A673 (cell line): Measurements from ENCODE around the gene ME1. TPM values are rescaled to one million over a fixed set of nuclear protein-coding genes. Genes with fewer than 3 reads are reported as not detected.

Source experiments
- BruUV-seq: library from RNA; stranded (reverse); fragments of 400-500 nt; replicated peaks from 2 replicates; lab custom pipeline; 2021; lab: Mats Ljungman, UMichigan
- CTCF ChIA-PET: fragments of 300-600 bp; sonication (Branson Sonifier 250); formaldehyde crosslinking; loops from one replicate; lab custom pipeline; 2022; ENCODE audit warnings: antibody characterized with exemption; lab: Charles Lee
- POLR2A ChIA-PET: fragments of 300-600 bp; sonication (Branson Sonifier 250); formaldehyde crosslinking; loops from one replicate; lab custom pipeline; 2022; ENCODE audit warnings: antibody characterized with exemption; ENCODE audit not compliant: low non-redundant PET; lab: Charles Lee
- DNase-seq: peaks from one replicate; pipeline ENCODE4 v3.0.0-alpha.2; 2015; ENCODE audit warnings: low spot score
- H3K27ac ChIP-seq: fragments of 200-600 bp; sonication (generic); 2 replicates; pipeline ENCODE4 v1.5.1; 2016; ENCODE audit warnings: mixed run types, low read depth, mild to moderate bottlenecking, mixed read lengths, antibody characterized with exemption, low read length; ENCODE audit not compliant: poor library complexity, severe bottlenecking
- H3K27me3 ChIP-seq: fragments of 200-600 bp; sonication (generic); replicated peaks from 2 replicates; pipeline ENCODE4 v1.6.1; 2017; ENCODE audit warnings: mixed run types, low read depth, mild to moderate bottlenecking, mixed read lengths, antibody characterized with exemption, low read length; ENCODE audit not compliant: insufficient read depth, poor library complexity
- H3K36me3 ChIP-seq: fragments of 200-600 bp; sonication (generic); 2 replicates; pipeline ENCODE4 v1.6.1; 2016; ENCODE audit warnings: mixed run types, mild to moderate bottlenecking, mixed read lengths, antibody characterized with exemption, low read length; ENCODE audit not compliant: insufficient read depth, poor library complexity, severe bottlenecking
- H3K4me1 ChIP-seq: fragments of 200-600 bp; sonication (generic); 2 replicates; pipeline ENCODE4 v1.6.1; 2017; ENCODE audit warnings: mixed run types, mild to moderate bottlenecking, mixed read lengths, antibody characterized with exemption, low read length; ENCODE audit not compliant: insufficient read depth, poor library complexity, severe bottlenecking
- H3K4me3 ChIP-seq: fragments of 200-600 bp; sonication (generic); 2 replicates; pipeline ENCODE4 v1.5.1; 2016; ENCODE audit warnings: low read depth, mixed run types, mild to moderate bottlenecking, mixed read lengths, low read length; ENCODE audit not compliant: poor library complexity, severe bottlenecking
- H3K9me3 ChIP-seq: fragments of 200-600 bp; sonication (generic); 2 replicates; pipeline ENCODE4 v1.6.1; 2016; ENCODE audit warnings: mixed run types, low read depth, mild to moderate bottlenecking, mixed read lengths, antibody characterized with exemption, low read length; ENCODE audit not compliant: poor library complexity, severe bottlenecking
- CTCF ChIP-seq: fragments of 300-800, 200-600 bp; sonication (generic); conservative IDR thresholded peaks from 2 replicates; pipeline ENCODE4 v1.5.1; 2017; ENCODE audit warnings: low read depth, mild to moderate bottlenecking, antibody characterized with exemption, low read length, moderate library complexity, mixed read lengths
- EZH2 ChIP-seq: fragments of 200-600 bp; sonication (generic); IDR thresholded peaks from 2 replicates; pipeline ENCODE4 v1.6.1; 2017; ENCODE audit warnings: borderline replicate concordance, low read depth, mild to moderate bottlenecking, mixed read lengths, antibody characterized with exemption, low read length; ENCODE audit not compliant: poor library complexity, severe bottlenecking
- intact Hi-C: fragments of 100-400 bp; cut with micrococcal nuclease; formaldehyde crosslinking; loops from one replicate; pipeline ENCODE4 v1.10.0; 2022; ENCODE audit not compliant: unreplicated experiment
- total RNA-seq: library from RNA; stranded (reverse); gene quantifications from 2 replicates; pipeline ENCODE4 v1.2.3, GENCODE V29; 2021

The ME1 gene
- total RNA-seq, 1 experiment from 2014 or later = 78.8 TPM

DNA sequence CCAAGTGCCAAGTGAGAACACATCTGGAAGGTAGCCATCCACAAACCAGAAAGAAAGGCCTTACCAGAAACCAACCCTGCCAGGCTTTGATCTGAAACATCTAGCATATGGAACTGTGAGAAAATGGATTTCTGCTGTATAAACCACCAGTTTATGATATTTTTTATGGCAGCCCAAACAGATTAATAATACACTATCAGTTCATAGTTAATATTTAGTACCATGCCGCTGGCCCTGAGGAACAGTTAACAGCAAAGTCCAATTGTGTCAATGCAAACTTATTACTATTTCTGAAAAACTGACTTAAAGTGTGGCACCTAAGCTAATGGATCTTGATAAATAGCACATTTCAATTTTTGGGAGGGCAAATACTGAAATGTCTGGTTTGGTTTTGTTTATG is 46.1 kb upstream of the ME1 start:
- Histone ChIP-seq H3K4me3 (no peak overlapping the region), H3K36me3 (no peaks in the 10 kb centered on the region), H3K27me3 (no peaks in the 10 kb centered on the region), H3K27ac (no peak overlapping the region), H3K4me1 (no peaks in the 10 kb centered on the region), H3K9me3 (no peaks in the 10 kb centered on the region)
- CTCF ChIA-PET = no interaction called here
- no peak for DNase-seq
- POLR2A ChIA-PET = no interaction called here
- intact Hi-C loops = no loop called here
- TF ChIP-seq CTCF (no peak), EZH2 (no peak)
- BruUV-seq = no TSS peak

DNA sequence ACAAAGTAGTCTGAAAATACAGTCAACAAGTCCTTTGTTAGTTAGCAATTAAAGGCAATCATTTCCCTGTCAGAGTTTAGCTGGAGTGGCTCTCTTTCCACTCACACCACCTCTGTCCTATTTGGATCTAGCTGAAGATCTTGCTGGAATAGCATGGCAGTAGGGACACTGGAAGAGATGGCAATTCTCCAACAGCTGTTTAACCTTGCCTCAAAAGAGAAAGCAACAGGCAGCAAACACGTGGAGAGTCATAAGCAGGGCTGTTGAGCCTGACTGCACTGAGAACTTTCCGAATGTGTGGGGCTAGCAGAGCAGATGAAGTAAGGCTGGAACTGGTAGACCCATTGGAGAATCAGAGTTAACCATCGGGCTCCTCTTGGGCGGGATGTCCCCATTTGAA is 43.5 kb upstream of the ME1 start:
- H3K27ac ChIP-seq = no peak overlapping the region
- peak; percentile 10 for DNase-seq
- BruUV-seq = no TSS peak
- ChIA-PET POLR2A (no interaction called here), CTCF (no interaction called here)
- H3K36me3 ChIP-seq = no peaks in the 10 kb centered on the region
- no peaks in the 10 kb centered on the region for H3K27me3 ChIP-seq
- intact Hi-C loops = no loop called here
- no peaks in the 10 kb centered on the region for H3K9me3 ChIP-seq
- no peaks in the 10 kb centered on the region for H3K4me1 ChIP-seq
- no peak overlapping the region for H3K4me3 ChIP-seq
- TF ChIP-seq EZH2 (no peak), CTCF (no peak)

GRCh38 chr6:83472767-83473166 is 41.9 kb upstream of the ME1 start:
- no peaks in the 10 kb centered on the region for H3K27me3 ChIP-seq
- intact Hi-C loops = no loop called here
- H3K36me3 ChIP-seq = no peaks in the 10 kb centered on the region
- no TSS peak for BruUV-seq
- POLR2A ChIA-PET = no interaction called here
- DNase-seq = no peak
- H3K4me3 ChIP-seq = no peak overlapping the region
- no peak for TF ChIP-seq EZH2
- no peak for TF ChIP-seq CTCF
- CTCF ChIA-PET = no interaction called here
- no peak overlapping the region for H3K27ac ChIP-seq
- no peaks in the 10 kb centered on the region for H3K9me3 ChIP-seq
- H3K4me1 ChIP-seq = no peaks in the 10 kb centered on the region
